HL-60 (cell line): Measurements from ENCODE around the gene TRUB1.

ENCODE experiments used
- CTCF ChIP-seq: IDR thresholded peaks from one replicate; pipeline ENCODE4 v1.5.1; 2011; ENCODE audit warnings: low read length, control low read depth, inconsistent platforms; ENCODE audit not compliant: insufficient read depth
- POLR2AphosphoS5 ChIP-seq: IDR thresholded peaks from 2 replicates; pipeline ENCODE4 v1.6.1; 2012; ENCODE audit warnings: low read depth

GRCh38 chr10:114911052-114911711 is 26.8 kb upstream of the TRUB1 start:
- TF ChIP-seq CTCF (no peak), POLR2AphosphoS5 (no peak)
